GM13976 (cell line): ENCODE data around the gene ERICH6B.

Experiments used
- DNase-seq: peaks from one replicate; pipeline ENCODE4 v3.0.0; 2012; ENCODE audit warnings: low spot score
- CTCF ChIP-seq: IDR thresholded peaks from 2 replicates; pipeline ENCODE4 v1.5.1; 2012; ENCODE audit warnings: borderline replicate concordance, mild to moderate bottlenecking; ENCODE audit not compliant: insufficient read depth; ENCODE audit errors: extremely low read depth, missing control alignments, control extremely low read depth
- in situ Hi-C: fragments of 300-500 bp; cut with MboI; formaldehyde crosslinking; loops from one replicate; pipeline ENCODE4 v1.12.0; 2022; ENCODE audit warnings: low sequenced_read_pairs, mixed read lengths, inconsistent platforms; ENCODE audit not compliant: unreplicated experiment

The ERICH6B gene

DNA sequence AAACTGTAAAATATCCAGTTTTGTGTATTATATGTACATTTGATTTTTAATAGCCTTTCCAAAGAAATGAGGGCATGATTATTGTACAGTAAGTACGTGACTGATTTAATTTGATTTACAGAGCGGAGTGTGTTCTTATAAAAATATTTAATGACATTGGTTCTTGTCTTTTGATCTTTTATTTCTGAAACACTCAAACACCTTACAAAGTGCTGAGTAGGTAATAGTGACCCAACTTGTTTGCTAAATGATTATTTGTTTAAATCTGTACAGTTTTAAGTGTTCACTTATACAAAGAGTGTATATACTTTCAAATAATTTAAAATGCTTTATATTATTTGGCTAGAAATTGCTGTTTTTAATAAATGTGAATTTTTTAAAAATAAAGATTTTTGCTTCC, 79.3 kb downstream of the ERICH6B start:
- TF ChIP-seq CTCF, result no peak
- in situ Hi-C loops, result no loop called here

DNA sequence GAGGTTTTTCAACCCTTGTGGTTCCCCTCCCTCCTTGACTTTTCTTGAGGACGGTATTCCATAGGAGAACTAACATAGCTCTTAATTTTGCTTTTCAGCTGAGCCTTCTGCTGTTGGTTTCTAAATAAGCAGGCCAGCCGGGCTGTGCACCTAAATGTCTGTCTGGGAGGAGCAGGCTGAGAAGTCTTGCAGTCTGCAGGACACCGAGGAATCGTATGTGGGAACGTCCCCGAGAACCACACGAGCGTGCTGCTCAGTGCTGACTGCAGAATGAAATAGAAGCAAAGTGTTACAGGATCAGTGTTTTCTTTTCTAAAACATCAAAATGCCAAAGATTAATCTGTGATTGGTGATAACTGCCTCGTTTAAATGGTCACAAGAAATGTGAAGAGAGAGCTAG, 80.9 kb downstream of the ERICH6B start:
- in situ Hi-C loops, result no loop called here
- no peak for DNase-seq
- no peak for TF ChIP-seq CTCF

More for the DNA sequence above, 79.3 kb downstream of the ERICH6B start:
- no peak for DNase-seq

- in situ Hi-C loops, result no loop called here
- TF ChIP-seq CTCF, result no peak
- DNase-seq, result no peak
Observed at GRCh38 chr13:45529758-45530157, 85.8 kb downstream of the ERICH6B start.

- no peak for DNase-seq
- in situ Hi-C loops, result no loop called here
- no peak for TF ChIP-seq CTCF
Observed at GRCh38 chr13:45527699-45528462, 87.7 kb downstream of the ERICH6B start.

GRCh38 chr13:45522571-45522970, 93.0 kb downstream of the ERICH6B start:
- TF ChIP-seq CTCF, result no peak
- DNase-seq, result no peak
- in situ Hi-C loops, result no loop called here

GRCh38 chr13:45521297-45521696, 94.2 kb downstream of the ERICH6B start:
- TF ChIP-seq CTCF, result no peak
- in situ Hi-C loops, result no loop called here
- no peak for DNase-seq
